GM12878 (cell line): Measurements from ENCODE around the gene BOD1L1.

Experiments used
- ATF7 ChIP-seq: fragments of 450-650 bp; IDR thresholded peaks from 2 replicates; pipeline ENCODE4 v1.6.1; 2016; ENCODE audit warnings: low read depth, mild to moderate bottlenecking
- BCL11A ChIP-seq: IDR thresholded peaks from 2 replicates; pipeline ENCODE4 v1.6.1; 2011; ENCODE audit warnings: low read depth, low read length
- EP300 ChIP-seq, 2 experiments: fragments of 150-350 bp in 1 of 2; IDR thresholded peaks; 2 replicates each; pipeline ENCODE4 v1.6.1; 2011 to 2012; ENCODE audit warnings: low read depth in 2 of 2, low read length in 2 of 2, borderline replicate concordance in 1 of 2, improper control_type of control experiment in 1 of 2, inconsistent platforms in 1 of 2; ENCODE audit not compliant: control insufficient read depth in 1 of 2
- ESRRA ChIP-seq: IDR thresholded peaks from 2 replicates; pipeline ENCODE4 v1.6.1; 2012; ENCODE audit warnings: mild to moderate bottlenecking, low read length, improper control_type of control experiment
- EZH2 ChIP-seq: IDR thresholded peaks from 2 replicates; pipeline ENCODE4 v1.6.1; 2012; ENCODE audit warnings: low read depth, mild to moderate bottlenecking, control low read depth, inconsistent platforms, low read length, borderline replicate concordance; ENCODE audit not compliant: control insufficient read depth
- RCOR1 ChIP-seq: conservative IDR thresholded peaks from 2 replicates; pipeline ENCODE4 v1.6.1; 2012; ENCODE audit warnings: low read depth, low read length, improper control_type of control experiment
- RELA ChIP-seq: fragments of 450-650 bp; IDR thresholded peaks from 2 replicates; pipeline ENCODE4 v1.8.0; 2014; ENCODE audit warnings: borderline replicate concordance; ENCODE audit not compliant: partially characterized antibody
- SIN3A ChIP-seq: IDR thresholded peaks from 2 replicates; pipeline ENCODE4 v1.6.1; 2012; ENCODE audit warnings: low read depth, low read length, improper control_type of control experiment
- TCF7 ChIP-seq: IDR thresholded peaks from 2 replicates; pipeline ENCODE4 v1.6.1; 2014; ENCODE audit warnings: antibody characterized with exemption, borderline replicate concordance
- YY1 ChIP-seq: IDR thresholded peaks from 2 replicates; pipeline ENCODE4 v1.6.1; 2011; ENCODE audit warnings: low read depth, mild to moderate bottlenecking, low read length
- TF ChIP-seq, protein P1 (sequence below): IDR thresholded peaks from 2 replicates; pipeline ENCODE4 v1.6.1; 2011; ENCODE audit warnings: low read depth, low read length, improper control_type of control experiment, borderline replicate concordance
- TF ChIP-seq, protein P2 (sequence below), 3 experiments: IDR thresholded peaks in 2 of 3; conservative IDR thresholded peaks in 1 of 3; 2 replicates each; pipeline ENCODE4 v1.5.1; 2011; ENCODE audit warnings: low read depth in 3 of 3, low read length in 3 of 3, mild to moderate bottlenecking in 3 of 3, control low read depth in 2 of 3, moderate library complexity in 2 of 3, inconsistent platforms in 1 of 3, mixed read lengths in 1 of 3; ENCODE audit not compliant: control insufficient read depth in 2 of 3, insufficient read depth in 1 of 3; ENCODE audit errors: extremely low read depth in 1 of 3

DNA sequence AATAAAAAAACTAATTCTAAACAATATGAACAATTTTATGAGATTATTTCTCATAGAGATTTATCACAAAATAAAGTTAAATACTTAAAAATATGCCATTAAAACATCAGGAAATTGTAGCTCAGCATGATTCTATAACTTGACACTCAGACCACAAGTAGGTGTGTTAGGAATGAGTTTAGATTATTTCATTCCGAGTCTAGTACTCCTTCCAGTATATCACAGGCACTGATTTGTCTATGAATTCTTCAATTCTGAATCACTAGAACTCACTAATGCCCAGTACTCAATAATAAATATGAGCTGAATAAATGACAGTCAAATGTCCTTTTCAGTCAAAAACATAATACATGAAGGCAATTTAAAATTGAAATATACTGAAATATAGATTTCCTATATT, 22.2 kb downstream of the BOD1L1 start:
- TF ChIP-seq, protein P1, sequence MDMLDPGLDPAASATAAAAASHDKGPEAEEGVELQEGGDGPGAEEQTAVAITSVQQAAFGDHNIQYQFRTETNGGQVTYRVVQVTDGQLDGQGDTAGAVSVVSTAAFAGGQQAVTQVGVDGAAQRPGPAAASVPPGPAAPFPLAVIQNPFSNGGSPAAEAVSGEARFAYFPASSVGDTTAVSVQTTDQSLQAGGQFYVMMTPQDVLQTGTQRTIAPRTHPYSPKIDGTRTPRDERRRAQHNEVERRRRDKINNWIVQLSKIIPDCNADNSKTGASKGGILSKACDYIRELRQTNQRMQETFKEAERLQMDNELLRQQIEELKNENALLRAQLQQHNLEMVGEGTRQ, result no peak
- TF ChIP-seq ESRRA (no peak), BCL11A (no peak), RELA (no peak), TCF7 (no peak), EZH2 (no peak), EP300 (IDR thresholded peaks at IDR 0.05; ENCODE audit: borderline replicate concordance in 1 of 2, control insufficient read depth in 1 of 2, low read depth in 2 of 2, low read length in 2 of 2) (no peak), ATF7 (no peak), SIN3A (no peak), YY1 (no peak), RCOR1 (no peak)
- TF ChIP-seq, protein P2, sequence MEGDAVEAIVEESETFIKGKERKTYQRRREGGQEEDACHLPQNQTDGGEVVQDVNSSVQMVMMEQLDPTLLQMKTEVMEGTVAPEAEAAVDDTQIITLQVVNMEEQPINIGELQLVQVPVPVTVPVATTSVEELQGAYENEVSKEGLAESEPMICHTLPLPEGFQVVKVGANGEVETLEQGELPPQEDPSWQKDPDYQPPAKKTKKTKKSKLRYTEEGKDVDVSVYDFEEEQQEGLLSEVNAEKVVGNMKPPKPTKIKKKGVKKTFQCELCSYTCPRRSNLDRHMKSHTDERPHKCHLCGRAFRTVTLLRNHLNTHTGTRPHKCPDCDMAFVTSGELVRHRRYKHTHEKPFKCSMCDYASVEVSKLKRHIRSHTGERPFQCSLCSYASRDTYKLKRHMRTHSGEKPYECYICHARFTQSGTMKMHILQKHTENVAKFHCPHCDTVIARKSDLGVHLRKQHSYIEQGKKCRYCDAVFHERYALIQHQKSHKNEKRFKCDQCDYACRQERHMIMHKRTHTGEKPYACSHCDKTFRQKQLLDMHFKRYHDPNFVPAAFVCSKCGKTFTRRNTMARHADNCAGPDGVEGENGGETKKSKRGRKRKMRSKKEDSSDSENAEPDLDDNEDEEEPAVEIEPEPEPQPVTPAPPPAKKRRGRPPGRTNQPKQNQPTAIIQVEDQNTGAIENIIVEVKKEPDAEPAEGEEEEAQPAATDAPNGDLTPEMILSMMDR (IDR thresholded peaks at IDR 0.05 in 2 of 3, conservative IDR thresholded peaks at IDR 0.05 in 1 of 3; ENCODE audit: control insufficient read depth in 2 of 3, extremely low read depth in 1 of 3, insufficient read depth in 1 of 3, low read depth in 3 of 3, low read length in 3 of 3), result no peak
